ENCODE results near the gene SRPX.

Gene SRPX, protein sequence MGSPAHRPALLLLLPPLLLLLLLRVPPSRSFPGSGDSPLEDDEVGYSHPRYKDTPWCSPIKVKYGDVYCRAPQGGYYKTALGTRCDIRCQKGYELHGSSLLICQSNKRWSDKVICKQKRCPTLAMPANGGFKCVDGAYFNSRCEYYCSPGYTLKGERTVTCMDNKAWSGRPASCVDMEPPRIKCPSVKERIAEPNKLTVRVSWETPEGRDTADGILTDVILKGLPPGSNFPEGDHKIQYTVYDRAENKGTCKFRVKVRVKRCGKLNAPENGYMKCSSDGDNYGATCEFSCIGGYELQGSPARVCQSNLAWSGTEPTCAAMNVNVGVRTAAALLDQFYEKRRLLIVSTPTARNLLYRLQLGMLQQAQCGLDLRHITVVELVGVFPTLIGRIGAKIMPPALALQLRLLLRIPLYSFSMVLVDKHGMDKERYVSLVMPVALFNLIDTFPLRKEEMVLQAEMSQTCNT

DNA sequence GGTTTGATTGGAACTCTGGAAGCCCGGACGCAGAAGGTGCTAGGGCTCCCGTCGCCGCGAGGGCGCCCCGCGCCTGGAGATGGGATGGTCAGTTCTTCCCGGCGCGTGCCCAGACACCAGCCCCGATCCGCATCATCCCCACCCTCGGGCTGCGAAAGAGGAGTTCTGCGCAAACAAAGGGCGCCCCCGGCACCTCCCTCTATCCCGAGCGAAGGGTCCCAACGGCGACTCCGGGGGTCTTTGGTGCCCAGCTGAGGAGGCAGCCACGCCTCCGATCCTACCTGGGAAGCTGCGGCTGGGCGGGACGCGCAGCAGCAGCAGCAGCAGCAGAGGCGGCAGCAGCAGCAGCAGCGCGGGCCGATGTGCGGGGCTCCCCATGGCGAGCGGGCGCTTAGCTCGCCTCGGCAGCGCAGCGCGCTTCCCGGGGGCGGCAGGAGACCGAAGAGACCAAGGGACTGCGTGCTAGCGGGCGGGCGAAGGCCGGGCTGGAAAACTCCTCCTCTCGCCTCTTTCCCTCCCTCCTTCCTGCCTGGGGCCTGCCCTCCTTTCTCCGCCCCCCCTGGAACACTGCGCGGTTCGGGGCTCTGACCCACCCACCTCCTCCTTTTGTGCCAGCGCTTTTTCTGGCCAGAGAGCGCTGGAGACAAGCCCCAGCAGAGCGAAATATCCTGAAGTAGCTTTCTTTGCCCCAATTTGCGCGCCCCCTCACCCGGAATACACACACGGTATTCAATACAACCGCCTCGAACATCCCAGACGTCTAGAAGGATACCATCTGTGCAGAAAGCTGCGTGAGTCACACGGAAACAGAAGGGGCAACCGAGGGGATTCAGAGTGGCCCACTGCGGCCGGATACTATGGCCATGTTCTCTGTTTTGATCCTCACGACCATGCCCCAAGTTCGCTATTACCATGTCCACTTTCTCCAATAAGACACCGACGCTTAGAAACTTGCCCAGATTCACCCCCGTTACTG lies at the start of gene SRPX:
SRPX (minus strand) TSS at position 457 of the 976 bp plus-strand sequence; CDS start at position 378, 79 bp downstream.
- DNase-seq (ENCODE audit: extremely low spot score) = peak; percentile 7
- TF ChIP-seq, protein P1, sequence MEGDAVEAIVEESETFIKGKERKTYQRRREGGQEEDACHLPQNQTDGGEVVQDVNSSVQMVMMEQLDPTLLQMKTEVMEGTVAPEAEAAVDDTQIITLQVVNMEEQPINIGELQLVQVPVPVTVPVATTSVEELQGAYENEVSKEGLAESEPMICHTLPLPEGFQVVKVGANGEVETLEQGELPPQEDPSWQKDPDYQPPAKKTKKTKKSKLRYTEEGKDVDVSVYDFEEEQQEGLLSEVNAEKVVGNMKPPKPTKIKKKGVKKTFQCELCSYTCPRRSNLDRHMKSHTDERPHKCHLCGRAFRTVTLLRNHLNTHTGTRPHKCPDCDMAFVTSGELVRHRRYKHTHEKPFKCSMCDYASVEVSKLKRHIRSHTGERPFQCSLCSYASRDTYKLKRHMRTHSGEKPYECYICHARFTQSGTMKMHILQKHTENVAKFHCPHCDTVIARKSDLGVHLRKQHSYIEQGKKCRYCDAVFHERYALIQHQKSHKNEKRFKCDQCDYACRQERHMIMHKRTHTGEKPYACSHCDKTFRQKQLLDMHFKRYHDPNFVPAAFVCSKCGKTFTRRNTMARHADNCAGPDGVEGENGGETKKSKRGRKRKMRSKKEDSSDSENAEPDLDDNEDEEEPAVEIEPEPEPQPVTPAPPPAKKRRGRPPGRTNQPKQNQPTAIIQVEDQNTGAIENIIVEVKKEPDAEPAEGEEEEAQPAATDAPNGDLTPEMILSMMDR (IDR thresholded peaks at IDR 0.05; ENCODE audit: control extremely low read depth, extremely low read depth, low read depth, missing control alignments) = no peak
- ChIA-PET POLR2A (no interaction called here), CTCF (interaction anchor here (0.9 to 2.9 kb wide), 5 partner anchors 9 to 107 kb away, joined by 3 to 12 read pairs (median 5); partner anchors contain the start of gene RPGR)

DNA sequence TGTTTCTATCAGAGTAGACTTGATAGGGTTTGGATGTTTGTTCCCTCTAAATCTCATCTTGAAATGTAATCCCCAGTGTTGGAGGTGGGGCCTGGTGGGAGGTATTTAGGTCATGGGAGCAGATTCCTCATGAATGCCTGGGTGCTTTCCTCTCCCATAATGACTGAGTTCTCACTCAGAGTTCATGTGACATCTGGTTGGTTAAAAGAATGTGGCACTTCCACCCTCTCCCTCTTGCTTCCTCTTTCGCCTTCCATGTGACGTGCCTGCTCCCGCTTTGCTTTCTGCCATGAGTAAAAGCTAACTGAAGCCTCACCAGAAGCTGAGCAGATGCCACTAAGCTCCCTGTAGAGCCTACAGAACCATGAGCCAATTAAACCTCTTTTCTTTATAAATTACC lies 47.3 kb upstream of the SRPX start:
- TF ChIP-seq, protein P1 (IDR thresholded peaks at IDR 0.05; ENCODE audit: control extremely low read depth, extremely low read depth, low read depth, missing control alignments) = no peak
- POLR2A ChIA-PET = no interaction called here
- CTCF ChIA-PET = interaction anchor here (1.1 to 1.6 kb wide), 2 partner anchors 8 to 59 kb away, joined by 3 read pairs; partner anchors contain the start of gene RPGR
- no peak for DNase-seq (ENCODE audit: extremely low spot score)

DNA sequence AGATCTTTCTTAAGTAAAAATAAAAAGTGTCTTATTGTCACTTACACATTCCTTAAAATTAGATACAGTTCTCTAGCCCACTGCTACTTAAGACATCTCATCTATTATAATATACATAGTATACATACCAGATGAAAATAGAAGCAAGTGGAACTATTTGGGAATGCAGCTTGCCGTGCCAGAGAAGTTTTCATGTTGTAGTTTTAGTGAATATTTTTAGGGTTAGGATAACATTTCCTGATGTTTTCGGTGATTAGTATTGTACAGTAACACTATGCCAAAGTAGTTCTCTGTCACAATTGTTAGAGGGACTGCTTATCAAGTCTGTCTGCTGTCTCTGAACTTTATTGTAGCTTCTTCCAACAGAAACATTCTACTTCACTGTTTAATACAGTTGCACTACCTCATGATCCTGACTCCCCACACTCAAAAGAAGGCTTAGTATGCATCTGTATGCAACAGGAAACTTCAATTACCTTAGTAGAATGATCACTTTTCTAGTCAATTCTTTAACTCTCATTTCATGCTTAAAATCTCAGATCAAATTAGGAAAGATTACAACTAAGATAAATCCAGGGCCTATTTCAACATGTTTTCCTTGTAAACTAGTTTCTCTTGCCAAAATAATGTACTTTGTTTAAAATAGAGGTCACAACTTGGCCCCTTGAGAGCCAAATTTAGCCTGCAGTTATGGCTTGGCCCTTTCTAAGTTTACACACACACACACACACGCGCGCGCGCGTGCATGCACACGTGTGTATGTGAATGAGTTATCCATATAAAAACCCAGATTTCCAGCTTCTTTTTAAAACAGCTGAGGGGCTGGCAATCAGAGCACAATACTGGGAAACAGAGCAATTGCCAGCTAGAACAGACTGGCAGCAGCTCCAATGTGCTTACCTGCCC lies 42.3 kb upstream of the SRPX start:
- ChIA-PET POLR2A (interaction anchor here (0.5 kb wide), 1 partner anchor 14 kb away, joined by 3 read pairs; no protein-coding TSS in a partner anchor), CTCF (interaction anchor here (1.0 to 1.4 kb wide), 2 partner anchors 48 to 64 kb away, joined by 3 to 4 read pairs; partner anchors contain the start of gene RPGR)
- DNase-seq (ENCODE audit: extremely low spot score) = no peak
- TF ChIP-seq, protein P1 (IDR thresholded peaks at IDR 0.05; ENCODE audit: control extremely low read depth, extremely low read depth, low read depth, missing control alignments) = no peak

DNA sequence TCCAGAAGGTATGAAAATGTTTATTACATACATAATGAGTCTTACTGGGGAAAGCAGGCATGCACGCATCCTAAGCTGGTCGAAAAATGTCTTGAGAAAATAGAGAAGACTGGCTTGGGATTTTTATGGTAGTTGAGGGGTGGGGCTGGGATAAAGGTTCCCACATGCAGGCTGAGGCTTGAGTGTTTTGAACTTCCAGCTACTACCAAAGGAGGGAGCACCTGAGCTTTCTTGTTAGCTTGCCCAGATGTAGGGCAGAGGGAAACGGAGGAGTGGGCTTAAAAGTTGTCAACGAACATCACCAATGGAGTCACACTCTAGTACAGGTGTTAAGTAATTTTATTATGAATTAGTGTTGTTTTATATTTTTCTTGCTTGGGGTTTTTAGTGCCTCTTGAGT lies 39.6 kb upstream of the SRPX start:
- CTCF ChIA-PET = interaction anchor here (0.7 to 2.5 kb wide), 12 partner anchors 8 to 71 kb away, joined by 3 to 11 read pairs (median 3); partner anchors contain the start of gene RPGR

GRCh38 chrX:38256019-38256418 lies 35.3 kb upstream of the SRPX start:
- no peak for DNase-seq (ENCODE audit: extremely low spot score)
- CTCF ChIA-PET = interaction anchor here (1.2 kb wide), 1 partner anchor 22 kb away, joined by 3 read pairs; no protein-coding TSS in a partner anchor
- POLR2A ChIA-PET = no interaction called here

More for the DNA sequence above, 39.6 kb upstream of the SRPX start:
- POLR2A ChIA-PET = no interaction called here
- peak; percentile 39 for DNase-seq (ENCODE audit: extremely low spot score)
- TF ChIP-seq, protein P1 (IDR thresholded peaks at IDR 0.05; ENCODE audit: control extremely low read depth, extremely low read depth, low read depth, missing control alignments) = peak; percentile 38

More at GRCh38 chrX:38256019-38256418, 35.3 kb upstream of the SRPX start:
- TF ChIP-seq, protein P1 (IDR thresholded peaks at IDR 0.05; ENCODE audit: control extremely low read depth, extremely low read depth, low read depth, missing control alignments) = no peak
